Peyer's patch (tissue), 4 donors: ENCODE measurements around the gene ZNF724. TPM values are rescaled to one million over a fixed set of nuclear protein-coding genes. Genes with fewer than 3 reads are reported as not detected.

Source experiments
- DNase-seq, 3 donors: peaks; one replicate each; pipeline ENCODE4 v3.0.0-alpha.2; 2017 to 2019
- H3K27ac ChIP-seq, 4 donors: fragments of 200-600 bp; sonication (generic); one replicate each; pipeline ENCODE4 v1.5.1; 2016 to 2019
- H3K27me3 ChIP-seq, 2 donors: fragments of 200-600 bp; sonication (generic); one replicate each; pipeline ENCODE4 v1.5.1; 2019
- H3K36me3 ChIP-seq, 3 donors: fragments of 200-600 bp; sonication (generic); one replicate each; pipeline ENCODE4 v1.5.1; 2016 to 2019
- H3K4me1 ChIP-seq, 4 donors: fragments of 200-600 bp; sonication (generic); one replicate each; pipeline ENCODE4 v1.5.1; 2016 to 2019
- H3K4me3 ChIP-seq, 4 donors: fragments of 200-600 bp; sonication (generic); 1 replicate in 3 of 4; 2 replicates in 1 of 4; pipeline ENCODE4 v1.5.1; 2016 to 2019; ENCODE audit warnings: mild to moderate bottlenecking in 1 of 4
- H3K9me3 ChIP-seq, 4 donors: fragments of 200-600 bp; sonication (generic); one replicate each; pipeline ENCODE4 v1.5.1; 2016 to 2019; ENCODE audit warnings: mild to moderate bottlenecking in 1 of 4
- CTCF ChIP-seq, 6 experiments: fragments of 450-650 bp in 4 of 6; fragments of 200-600 bp in 2 of 6; sonication (generic) in 1 of 6; IDR thresholded peaks; one replicate each; pipeline ENCODE4 v1.5.1; 2017 to 2019; ENCODE audit warnings: antibody characterized with exemption in 6 of 6, mild to moderate bottlenecking in 3 of 6, moderate library complexity in 1 of 6
- POLR2A ChIP-seq, 2 donors: fragments of 450-650 bp; IDR thresholded peaks; one replicate each; pipeline ENCODE4 v1.5.1; 2017; ENCODE audit warnings: antibody characterized with exemption in 2 of 2, mild to moderate bottlenecking in 2 of 2, moderate library complexity in 2 of 2
- small RNA-seq, 2 donors: library from RNA; depleted of rRNA; stranded (forward); fragments of <200 nt; gene quantifications; one replicate each; pipeline ENCODE3, GENCODE V24; 2016
- total RNA-seq, 4 donors: library from RNA; depleted of rRNA; stranded (reverse); fragments of >200 nt; gene quantifications; one replicate each; pipeline ENCODE4 v1.1.0, GENCODE V29; 2016

The ZNF724 gene
- total RNA-seq, 4 donors from 2014 or later, result 0.85 to 19.8 (median 3.2) TPM

- no peak for DNase-seq
- Histone ChIP-seq H3K36me3 (no peaks in the 10 kb centered on the region), H3K4me3 (peak overlapping the region in 1 of 4 donors; percentile 28), H3K9me3 (peaks cover 0 to 10% (median 2%) of the 10 kb centered on the region in 4 donors), H3K27ac (peak overlapping the region in 1 of 4 donors; percentile 31), H3K27me3 (no peaks in the 10 kb centered on the region), H3K4me1 (no peaks in the 10 kb centered on the region)
- no peak for TF ChIP-seq CTCF (IDR thresholded peaks at IDR 0.05)
- TF ChIP-seq POLR2A (IDR thresholded peaks at IDR 0.05), result no peak
Observed at GRCh38 chr19:23203841-23204344, 46.3 kb downstream of the ZNF724 start.

GRCh38 chr19:23190341-23190740 lies 59.9 kb downstream of the ZNF724 start:
- H3K9me3 ChIP-seq, result peaks cover 0 to 3% (median 0%) of the 10 kb centered on the region in 4 donors
- no peaks in the 10 kb centered on the region for H3K36me3 ChIP-seq
- no peaks in the 10 kb centered on the region for H3K27me3 ChIP-seq
- no peak overlapping the region for H3K27ac ChIP-seq
- TF ChIP-seq POLR2A (IDR thresholded peaks at IDR 0.05), result no peak
- no peak for TF ChIP-seq CTCF (IDR thresholded peaks at IDR 0.05)
- H3K4me3 ChIP-seq, result no peak overlapping the region
- DNase-seq, result no peak
- H3K4me1 ChIP-seq, result no peaks in the 10 kb centered on the region

DNA sequence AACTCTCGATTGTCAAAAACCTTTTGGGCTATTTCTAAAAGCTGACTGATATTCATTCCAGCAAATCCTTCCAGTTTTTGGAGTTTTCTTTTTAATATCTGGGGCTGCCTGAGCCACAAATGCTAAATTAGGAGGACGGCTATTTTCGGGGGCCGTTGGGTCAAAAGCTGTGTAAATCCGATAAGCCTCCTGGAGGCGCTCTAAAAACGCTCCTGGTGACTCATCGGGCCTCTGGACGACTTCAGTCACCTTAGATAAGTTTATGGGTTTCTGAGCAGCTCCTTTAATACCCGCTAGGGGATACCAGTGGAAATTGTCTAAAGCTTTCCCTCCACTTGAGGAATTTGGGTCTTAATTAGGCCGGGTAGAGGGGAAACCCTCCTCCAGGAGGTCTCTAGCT lies 66.9 kb downstream of the ZNF724 start:
- no peak for TF ChIP-seq CTCF (IDR thresholded peaks at IDR 0.05)
- TF ChIP-seq POLR2A (IDR thresholded peaks at IDR 0.05), result no peak
- Histone ChIP-seq H3K4me3 (no peak overlapping the region), H3K36me3 (no peaks in the 10 kb centered on the region), H3K4me1 (no peaks in the 10 kb centered on the region), H3K27me3 (no peaks in the 10 kb centered on the region), H3K9me3 (peaks cover 0 to 7% (median 0%) of the 10 kb centered on the region in 4 donors), H3K27ac (no peak overlapping the region)
- DNase-seq, result no peak

Small RNAs within 50 kb of the gene (small RNA-seq; reads per million reads assigned to genes)
- gene VN1R91P, result 0 reads per million in 2 donors

Other genes starting within 250 kb of the ZNF724 start
- gene ZNF728, start 247.2 kb downstream of the ZNF724 start, total RNA-seq, result under 1 TPM in 2 of 4 donors, not detected in 2; 0.57 to 0.67 TPM
- not detected for gene ZNF730, start 133.4 kb downstream of the ZNF724 start, total RNA-seq
- gene ZNF91, start 145.1 kb upstream of the ZNF724 start, total RNA-seq, result 100 to 1,000 TPM; 171 to 214 (median 193) TPM